Activated CD8-positive, alpha-beta memory T cell treated with anti-CD3 and anti-CD28 coated beads, Interleukin-2, amount 10 ng/mL, durations not matched to agents 7 days and 5 days (primary cell): ENCODE results near the gene CLSTN1. TPM values are rescaled to one million over a fixed set of nuclear protein-coding genes. Genes with fewer than 3 reads are reported as not detected.
"Not testable (repeated sequence)": the region's sequence is repeated elsewhere in the genome, so short reads cannot be mapped to it uniquely, and the experiment has no call there.

Experiments used
- ATAC-seq: fragments of 150-1000 bp; cut with Tn5 transposase; one replicate; pipeline ENCODE4 v1.10.0; 2021; ENCODE audit warnings: moderate library complexity
- CTCF ChIA-PET: fragments of 350-600 bp; sonication (Branson Sonifier 250); formaldehyde crosslinking; loops from one replicate; lab custom pipeline; 2021; ENCODE audit warnings: antibody characterized with exemption; lab: Charles Lee
- DNase-seq: peaks from one replicate; pipeline ENCODE4 v3.0.0-alpha.2; 2020
- H3K27ac Mint-ChIP-seq: one replicate; pipeline ENCODE4 v1.8.0; 2021; ENCODE audit warnings: mild to moderate bottlenecking, mixed read lengths
- H3K27me3 Mint-ChIP-seq: one replicate; pipeline ENCODE4 v1.8.0; 2021; ENCODE audit warnings: mixed read lengths
- H3K36me3 Mint-ChIP-seq: one replicate; pipeline ENCODE4 v1.8.0; 2021; ENCODE audit warnings: mild to moderate bottlenecking, mixed read lengths
- H3K4me1 Mint-ChIP-seq: one replicate; pipeline ENCODE4 v1.8.0; 2021; ENCODE audit warnings: mixed read lengths
- H3K4me3 Mint-ChIP-seq: one replicate; pipeline ENCODE4 v1.8.0; 2021; ENCODE audit warnings: mild to moderate bottlenecking, moderate library complexity, mixed read lengths
- H3K9me3 Mint-ChIP-seq: one replicate; pipeline ENCODE4 v1.8.0; 2022; ENCODE audit warnings: low read depth, mixed read lengths
- total RNA-seq, 2 experiments: library from RNA; stranded (reverse); gene quantifications; one replicate each; pipeline ENCODE4 v1.2.3, GENCODE V29; 2021

CLSTN1 gene
- total RNA-seq, 2 experiments from 2014 or later = 81.5 to 99.3 TPM

- H3K27me3 Mint-ChIP-seq = no peaks in the 10 kb centered on the region
Measured at GRCh38 chr1:9758559-9759121, 65.1 kb downstream of the CLSTN1 start.

GRCh38 chr1:9755441-9755995 lies 68.2 kb downstream of the CLSTN1 start:
- Mint-ChIP-seq H3K27ac (no peak overlapping the region), H3K27me3 (no peaks in the 10 kb centered on the region), H3K4me1 (peaks cover 2% of the 10 kb centered on the region), H3K9me3 (no peaks in the 10 kb centered on the region), H3K4me3 (no peak overlapping the region), H3K36me3 (peaks cover 18% of the 10 kb centered on the region)
- ATAC-seq (no peak), DNase-seq (no peak)
- CTCF ChIA-PET = no interaction called here

More at GRCh38 chr1:9758559-9759121, 65.1 kb downstream of the CLSTN1 start:
- DNase-seq (no peak), ATAC-seq (no peak)
- CTCF ChIA-PET = no interaction called here
- H3K4me3 Mint-ChIP-seq = no peak overlapping the region
- H3K9me3 Mint-ChIP-seq = no peaks in the 10 kb centered on the region
- H3K4me1 Mint-ChIP-seq = no peaks in the 10 kb centered on the region
- no peak overlapping the region for H3K27ac Mint-ChIP-seq
- peaks cover 12% of the 10 kb centered on the region for H3K36me3 Mint-ChIP-seq

- Mint-ChIP-seq H3K9me3 (no peaks in the 10 kb centered on the region), H3K4me3 (no peak overlapping the region), H3K4me1 (peaks cover 2% of the 10 kb centered on the region), H3K27ac (no peak overlapping the region), H3K36me3 (peaks cover 31% of the 10 kb centered on the region), H3K27me3 (no peaks in the 10 kb centered on the region)
- ATAC-seq = no peak
- no peak for DNase-seq
- CTCF ChIA-PET = no interaction called here
Measured at GRCh38 chr1:9753121-9753531, 70.6 kb downstream of the CLSTN1 start.

- Mint-ChIP-seq H3K27ac (no peak overlapping the region), H3K4me1 (peaks cover 2% of the 10 kb centered on the region), H3K4me3 (no peak overlapping the region), H3K27me3 (no peaks in the 10 kb centered on the region), H3K36me3 (peaks cover 33% of the 10 kb centered on the region), H3K9me3 (no peaks in the 10 kb centered on the region)
- CTCF ChIA-PET = interaction anchor here (0.9 kb wide), 1 partner anchor 64 kb away, joined by 3 read pairs; no protein-coding TSS in a partner anchor
- no peak for ATAC-seq
- DNase-seq = no peak
Measured at GRCh38 chr1:9751971-9752370, 71.8 kb downstream of the CLSTN1 start.

- H3K36me3 Mint-ChIP-seq = peaks cover 24% of the 10 kb centered on the region
- no peak for ATAC-seq
Measured at GRCh38 chr1:9749361-9749760, 74.4 kb downstream of the CLSTN1 start.

GRCh38 chr1:9748391-9748790 lies 75.4 kb downstream of the CLSTN1 start:
- peaks cover 31% of the 10 kb centered on the region for H3K36me3 Mint-ChIP-seq
- DNase-seq, H3K27me3 Mint-ChIP-seq, H3K4me1 Mint-ChIP-seq, H3K9me3 Mint-ChIP-seq, ATAC-seq, H3K4me3 Mint-ChIP-seq, H3K27ac Mint-ChIP-seq: not testable (repeated sequence)
- CTCF ChIA-PET = interaction anchor here (1.0 kb wide), 1 partner anchor 95 kb away, joined by 3 read pairs; no protein-coding TSS in a partner anchor

More at GRCh38 chr1:9749361-9749760, 74.4 kb downstream of the CLSTN1 start:
- peaks cover 2% of the 10 kb centered on the region for H3K4me1 Mint-ChIP-seq
- DNase-seq = no peak
- CTCF ChIA-PET = no interaction called here
- no peak overlapping the region for H3K4me3 Mint-ChIP-seq
- H3K27me3 Mint-ChIP-seq = no peaks in the 10 kb centered on the region
- no peaks in the 10 kb centered on the region for H3K9me3 Mint-ChIP-seq
- no peak overlapping the region for H3K27ac Mint-ChIP-seq

- CTCF ChIA-PET = interaction anchor here (0.8 kb wide), 1 partner anchor 251 kb away, joined by 3 read pairs; no protein-coding TSS in a partner anchor
- peaks cover 39% of the 10 kb centered on the region for H3K36me3 Mint-ChIP-seq
Measured at GRCh38 chr1:9746651-9747050, 77.1 kb downstream of the CLSTN1 start.

GRCh38 chr1:9746211-9746610 lies 77.6 kb downstream of the CLSTN1 start:
- H3K36me3 Mint-ChIP-seq = peaks cover 36% of the 10 kb centered on the region
- peaks cover 2% of the 10 kb centered on the region for H3K4me1 Mint-ChIP-seq
- no peak overlapping the region for H3K27ac Mint-ChIP-seq
- ATAC-seq = no peak
- no peaks in the 10 kb centered on the region for H3K9me3 Mint-ChIP-seq
- DNase-seq = no peak
- H3K27me3 Mint-ChIP-seq = no peaks in the 10 kb centered on the region
- CTCF ChIA-PET = interaction anchor here (0.8 kb wide), 2 partner anchors 251 to 684 kb away, joined by 3 to 4 read pairs; partner anchors contain the start of gene CENPS
- H3K4me3 Mint-ChIP-seq = no peak overlapping the region

More at GRCh38 chr1:9746651-9747050, 77.1 kb downstream of the CLSTN1 start:
- Mint-ChIP-seq H3K9me3 (no peaks in the 10 kb centered on the region), H3K27ac (no peak overlapping the region), H3K4me3 (no peak overlapping the region), H3K27me3 (no peaks in the 10 kb centered on the region), H3K4me1 (peaks cover 2% of the 10 kb centered on the region)
- no peak for ATAC-seq
- DNase-seq = no peak

GRCh38 chr1:9744106-9744799 lies 79.5 kb downstream of the CLSTN1 start:
- no peak overlapping the region for H3K27ac Mint-ChIP-seq
- no peak overlapping the region for H3K4me3 Mint-ChIP-seq
- H3K36me3 Mint-ChIP-seq = peaks cover 38% of the 10 kb centered on the region
- ATAC-seq (no peak), DNase-seq (no peak)
- H3K9me3 Mint-ChIP-seq = no peaks in the 10 kb centered on the region
- no peaks in the 10 kb centered on the region for H3K4me1 Mint-ChIP-seq
- H3K27me3 Mint-ChIP-seq = no peaks in the 10 kb centered on the region
- CTCF ChIA-PET = interaction anchor here (0.6 to 1.2 kb wide), 4 partner anchors 89 to 361 kb away, joined by 3 to 4 read pairs (median 4); no protein-coding TSS in a partner anchor

GRCh38 chr1:9737671-9738070 lies 86.1 kb downstream of the CLSTN1 start:
- DNase-seq = no peak
- Mint-ChIP-seq H3K4me3 (no peak overlapping the region), H3K9me3 (no peaks in the 10 kb centered on the region), H3K4me1 (peaks cover 28% of the 10 kb centered on the region), H3K36me3 (peaks cover 55% of the 10 kb centered on the region), H3K27me3 (no peaks in the 10 kb centered on the region), H3K27ac (no peak overlapping the region)
- CTCF ChIA-PET = no interaction called here
- no peak for ATAC-seq

GRCh38 chr1:9737057-9737456 lies 86.7 kb downstream of the CLSTN1 start:
- no peaks in the 10 kb centered on the region for H3K27me3 Mint-ChIP-seq
- CTCF ChIA-PET = no interaction called here
- no peak for DNase-seq
- H3K36me3 Mint-ChIP-seq = peaks cover 53% of the 10 kb centered on the region
- H3K4me1 Mint-ChIP-seq = peaks cover 33% of the 10 kb centered on the region
- no peak for ATAC-seq
- H3K9me3 Mint-ChIP-seq = no peaks in the 10 kb centered on the region
- H3K4me3 Mint-ChIP-seq = no peak overlapping the region
- H3K27ac Mint-ChIP-seq = no peak overlapping the region

GRCh38 chr1:9736241-9736640 lies 87.5 kb downstream of the CLSTN1 start:
- no peak for DNase-seq
- no peaks in the 10 kb centered on the region for H3K9me3 Mint-ChIP-seq
- H3K4me3 Mint-ChIP-seq = no peak overlapping the region
- no peaks in the 10 kb centered on the region for H3K27me3 Mint-ChIP-seq
- CTCF ChIA-PET = interaction anchor here (2.3 kb wide), 1 partner anchor 109 kb away, joined by 12 read pairs; no protein-coding TSS in a partner anchor
- no peak overlapping the region for H3K27ac Mint-ChIP-seq
- H3K36me3 Mint-ChIP-seq = peaks cover 54% of the 10 kb centered on the region
- H3K4me1 Mint-ChIP-seq = peaks cover 40% of the 10 kb centered on the region
- ATAC-seq = no peak

GRCh38 chr1:9735800-9736199 lies 88.0 kb downstream of the CLSTN1 start:
- no peak for DNase-seq
- ATAC-seq = no peak
- Mint-ChIP-seq H3K36me3 (peaks cover 55% of the 10 kb centered on the region), H3K27ac (no peak overlapping the region), H3K4me1 (peaks cover 43% of the 10 kb centered on the region), H3K4me3 (no peak overlapping the region), H3K9me3 (no peaks in the 10 kb centered on the region), H3K27me3 (no peaks in the 10 kb centered on the region)
- CTCF ChIA-PET = interaction anchor here (2.3 kb wide), 1 partner anchor 108 kb away, joined by 12 read pairs; no protein-coding TSS in a partner anchor
